Esophagus (tissue), 2 donors: ENCODE results near the gene E2F4. TPM values are rescaled to one million over a fixed set of nuclear protein-coding genes. Genes with fewer than 3 reads are reported as not detected.

ENCODE experiments used
- H3K27ac ChIP-seq, 2 donors: one replicate each; pipeline ENCODE4 v1.5.1; 2013; ENCODE audit warnings: low read depth in 2 of 2, mild to moderate bottlenecking in 2 of 2, inconsistent platforms in 1 of 2, low read length in 1 of 2, moderate library complexity in 1 of 2
- H3K27me3 ChIP-seq, 2 donors: one replicate each; pipeline ENCODE4 v1.6.1; 2013; ENCODE audit warnings: low read length in 2 of 2, control low read depth in 1 of 2, mild to moderate bottlenecking in 1 of 2; ENCODE audit not compliant: insufficient read depth in 2 of 2, control insufficient read depth in 1 of 2
- H3K36me3 ChIP-seq, 2 donors: one replicate each; pipeline ENCODE4 v1.6.1; 2013; ENCODE audit warnings: low read length in 1 of 2; ENCODE audit not compliant: control insufficient read depth in 2 of 2, insufficient read depth in 2 of 2
- H3K4me1 ChIP-seq, 2 donors: one replicate each; pipeline ENCODE4 v1.6.1; 2013; ENCODE audit warnings: low read length in 1 of 2; ENCODE audit not compliant: control insufficient read depth in 2 of 2, insufficient read depth in 2 of 2
- H3K4me3 ChIP-seq, 2 donors: one replicate each; pipeline ENCODE4 v1.5.1; 2013; ENCODE audit warnings: low read length in 2 of 2, mild to moderate bottlenecking in 2 of 2, low read depth in 1 of 2, moderate library complexity in 1 of 2
- H3K9me3 ChIP-seq, 2 donors: one replicate each; pipeline ENCODE4 v1.6.1; 2013; ENCODE audit warnings: mild to moderate bottlenecking in 2 of 2, low read depth in 1 of 2, low read length in 1 of 2, moderate library complexity in 1 of 2; ENCODE audit not compliant: control insufficient read depth in 2 of 2, insufficient read depth in 1 of 2
- WGBS, 2 donors: extraction: QIAGEN DNeasy Blood & Tissue Kit; methylation state at CpG; one replicate each; pipeline ENCODE4 v1.1.7; 2013; 5-methylcytosine and 5-hydroxymethylcytosine counted together
- polyA plus RNA-seq, 2 donors: library from polyadenylated mRNA; stranded (reverse); fragments of 200-250 nt; gene quantifications; one replicate each; pipeline ENCODE4 v1.2.3, GENCODE V29; 2013
- donor health status: healthy with polysubstance abuse.
- donor health status: Bipolar disorder and iron deficiency.

Gene E2F4
- polyA plus RNA-seq, 2 donors = 49.1 to 53.0 TPM

DNA sequence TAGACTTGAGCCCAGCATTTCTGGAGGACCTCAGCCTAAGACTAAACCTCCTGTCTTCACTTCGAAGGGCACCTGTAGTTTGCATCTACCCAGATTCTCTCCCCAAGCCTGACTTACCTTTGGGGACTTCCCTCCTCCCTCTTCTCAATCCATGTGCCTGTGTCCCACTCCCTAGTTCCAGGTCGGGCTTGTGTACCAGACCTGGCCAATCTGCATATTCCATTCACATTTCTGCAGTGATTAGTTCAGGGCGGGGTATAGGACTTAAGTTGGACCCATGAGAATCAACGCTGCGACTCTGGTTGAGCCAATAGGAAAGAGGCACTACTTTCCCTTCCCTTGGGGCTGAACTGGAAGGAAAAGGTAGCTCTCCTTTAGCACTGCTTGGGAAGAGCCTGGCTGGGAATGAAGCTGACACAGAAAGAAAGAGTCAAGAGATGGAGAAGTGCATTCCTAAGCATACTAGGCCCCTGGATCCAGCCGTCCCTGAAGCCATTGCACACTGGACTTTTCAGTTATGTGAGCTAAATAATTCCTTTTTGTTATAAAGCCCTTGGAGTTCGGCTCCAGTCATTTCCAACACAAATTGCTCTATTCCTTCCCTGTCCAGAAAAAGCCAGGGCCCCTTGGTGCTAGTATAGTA lies 34.7 kb upstream of the E2F4 start:
- no peak overlapping the region for H3K4me3 ChIP-seq
- 65 to 67% methylated on average over 7 of the region's 7 CpGs for WGBS, 2 donors
- H3K4me1 ChIP-seq = peaks cover 0 to 24% of the 10 kb centered on the region in 2 donors
- H3K9me3 ChIP-seq = no peaks in the 10 kb centered on the region
- H3K27me3 ChIP-seq = no peaks in the 10 kb centered on the region
- no peaks in the 10 kb centered on the region for H3K36me3 ChIP-seq
- H3K27ac ChIP-seq = no peak overlapping the region

DNA sequence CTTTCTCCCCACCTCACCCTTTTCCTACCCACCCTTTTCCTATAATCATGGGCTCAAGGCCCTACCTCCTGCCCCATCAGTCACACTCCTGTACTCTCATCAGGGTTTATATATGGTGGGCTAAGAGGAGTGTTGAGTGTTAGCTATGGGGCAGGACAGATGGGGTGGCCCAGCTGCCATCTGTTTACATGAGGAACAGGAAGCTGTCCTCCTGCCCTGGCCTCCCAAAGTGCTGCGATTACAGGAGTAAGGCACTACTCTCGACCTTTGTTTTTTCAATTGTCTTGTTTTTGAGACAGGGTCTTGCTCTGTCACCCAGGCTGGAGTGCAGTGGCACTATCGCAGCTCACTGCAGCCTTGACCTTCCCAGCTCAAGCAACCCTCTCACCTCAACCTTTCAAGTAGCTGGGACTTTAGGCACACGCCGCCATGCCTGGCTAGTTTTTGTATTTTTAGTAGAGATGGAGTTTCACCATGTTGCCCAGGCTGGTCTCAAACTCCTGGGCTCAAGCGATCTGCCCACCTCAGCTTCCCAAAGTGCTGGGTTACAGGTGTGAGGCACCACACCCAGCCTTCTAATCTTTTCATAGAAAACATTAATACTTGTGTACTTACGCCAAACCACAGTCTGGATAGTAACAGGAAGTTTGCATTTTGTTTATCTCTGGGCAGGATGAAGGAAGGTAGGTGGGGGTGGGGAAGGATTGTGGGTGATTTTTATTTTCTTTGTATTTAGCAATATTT lies 33.9 kb upstream of the E2F4 start:
- H3K9me3 ChIP-seq = no peaks in the 10 kb centered on the region
- H3K4me1 ChIP-seq = peaks cover 0 to 31% of the 10 kb centered on the region in 2 donors
- WGBS, 2 donors = 68 to 71% methylated on average over 7 of the region's 7 CpGs
- no peak overlapping the region for H3K4me3 ChIP-seq
- H3K27me3 ChIP-seq = no peaks in the 10 kb centered on the region
- peak overlapping the region in 1 of 2 donors; percentile 24 for H3K27ac ChIP-seq
- H3K36me3 ChIP-seq = no peaks in the 10 kb centered on the region

DNA sequence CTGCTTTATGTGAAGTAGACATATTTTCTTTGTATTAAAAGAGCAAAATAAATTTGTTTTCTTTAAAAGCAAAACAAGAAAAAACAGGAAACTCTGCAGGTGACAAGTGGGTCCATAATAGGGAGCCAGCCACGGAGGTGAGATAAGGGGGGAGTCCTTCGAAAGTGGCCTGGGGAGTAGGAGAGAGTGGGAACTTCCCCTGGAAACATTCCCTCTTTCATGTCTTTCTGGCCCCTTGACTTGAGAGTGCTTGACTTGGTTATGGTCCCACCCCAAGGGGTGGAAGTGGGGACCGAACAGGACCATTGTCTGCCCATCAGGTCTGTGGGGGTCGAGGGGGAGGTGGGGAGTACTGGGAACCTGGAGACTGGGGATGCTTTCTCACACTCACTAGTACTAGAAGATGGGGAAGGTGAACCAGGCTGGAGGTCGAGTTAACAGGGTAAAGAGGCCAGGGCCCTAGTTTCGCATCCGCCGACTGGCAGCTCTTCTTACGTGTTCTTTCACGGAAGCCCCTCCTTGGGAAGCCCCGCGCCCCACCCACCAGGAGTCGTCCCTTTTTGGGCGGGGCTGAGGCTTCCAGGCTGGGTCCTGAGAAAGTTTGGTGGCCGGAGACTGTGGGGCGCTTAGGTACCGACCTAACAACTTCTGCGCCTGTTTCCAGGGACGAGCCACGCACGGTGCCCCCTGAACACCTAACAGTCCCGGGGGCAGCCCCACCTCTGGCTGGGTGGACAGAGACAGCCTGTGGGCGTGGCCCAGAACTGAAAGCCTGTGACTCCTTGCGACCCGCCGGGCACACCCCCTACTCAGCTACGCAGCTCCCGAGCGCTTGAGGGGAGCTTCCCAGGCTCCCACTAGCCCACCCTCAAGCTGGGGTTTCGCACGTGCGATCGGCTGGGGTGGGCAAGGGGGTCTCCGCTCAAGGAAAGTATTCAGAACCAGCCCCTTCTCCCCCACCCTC lies 33.0 kb upstream of the E2F4 start:
- WGBS, 2 donors = 2 to 4% methylated on average over 34 of the region's 34 CpGs
- peak overlapping the region; percentile 83 to 90 for H3K4me3 ChIP-seq
- H3K27me3 ChIP-seq = no peaks in the 10 kb centered on the region
- peak overlapping the region; percentile 83 to 88 for H3K27ac ChIP-seq
- no peaks in the 10 kb centered on the region for H3K36me3 ChIP-seq
- H3K9me3 ChIP-seq = no peaks in the 10 kb centered on the region
- H3K4me1 ChIP-seq = peaks cover 3 to 39% of the 10 kb centered on the region in 2 donors

DNA sequence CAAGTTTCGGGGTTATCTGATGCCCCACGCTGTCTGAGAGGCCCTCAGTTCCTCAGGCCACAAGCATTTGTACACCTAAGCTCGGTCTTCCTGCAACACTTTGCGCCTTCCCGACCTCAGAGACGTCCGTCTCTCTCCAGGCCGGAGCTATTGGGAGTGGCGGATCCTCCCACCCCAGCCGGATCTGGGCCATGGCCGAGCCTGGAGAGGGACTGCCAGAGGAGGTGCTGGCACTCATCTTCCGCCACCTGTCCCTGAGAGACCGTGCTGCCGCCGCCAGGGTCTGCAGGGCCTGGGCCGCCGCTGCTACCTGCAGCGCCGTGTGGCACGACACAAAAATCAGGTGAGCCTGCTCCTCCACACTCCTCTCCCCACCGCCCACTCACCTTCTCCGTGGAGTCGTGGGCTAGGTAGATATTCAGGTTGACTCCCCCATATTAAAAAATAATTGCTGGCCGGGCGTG lies 30.3 kb upstream of the E2F4 start:
- no peak overlapping the region for H3K27ac ChIP-seq
- peak overlapping the region in 1 of 2 donors; percentile 90 for H3K4me3 ChIP-seq
- H3K27me3 ChIP-seq = no peaks in the 10 kb centered on the region
- H3K4me1 ChIP-seq = peaks cover 12 to 37% of the 10 kb centered on the region in 2 donors
- H3K9me3 ChIP-seq = no peaks in the 10 kb centered on the region
- WGBS, 2 donors = 45 to 62% methylated on average over 23 to 25 of the region's 25 CpGs
- H3K36me3 ChIP-seq = no peaks in the 10 kb centered on the region

DNA sequence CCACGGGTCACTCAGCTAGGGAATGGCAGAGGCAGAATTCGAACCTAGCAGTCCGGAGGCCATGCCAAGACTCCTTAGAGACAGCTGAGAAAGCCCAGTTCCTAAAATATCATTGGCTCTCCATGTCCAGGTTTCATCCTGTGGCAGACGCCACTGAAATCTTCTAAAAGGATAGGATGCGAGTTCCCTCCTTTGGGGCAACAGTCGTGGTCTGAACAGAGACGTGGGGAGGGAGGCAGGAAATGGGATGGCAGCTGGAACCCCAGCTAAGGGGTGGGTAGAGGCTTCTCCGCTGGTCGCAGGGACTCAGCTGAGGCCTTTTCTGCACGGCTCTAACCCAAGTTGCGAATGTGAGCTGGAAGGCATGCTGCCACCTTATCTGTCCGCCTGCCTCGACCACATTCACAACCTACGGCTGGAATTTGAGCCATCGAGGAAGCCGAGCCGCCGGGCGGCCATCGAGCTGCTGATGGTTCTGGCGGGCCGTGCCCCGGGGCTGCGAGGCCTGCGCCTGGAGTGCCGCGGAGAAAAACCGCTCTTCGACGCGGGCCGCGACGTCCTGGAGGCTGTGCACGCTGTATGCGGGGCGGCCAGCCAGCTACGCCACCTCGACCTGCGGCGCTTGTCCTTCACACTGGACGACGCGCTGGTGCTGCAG lies 29.3 kb upstream of the E2F4 start:
- no peaks in the 10 kb centered on the region for H3K9me3 ChIP-seq
- 31 to 32% methylated on average over 44 of the region's 44 CpGs for whole genome bisulfite sequencing, 2 donors
- H3K36me3 ChIP-seq = no peaks in the 10 kb centered on the region
- H3K4me3 ChIP-seq = peak overlapping the region; percentile 33 to 42
- no peaks in the 10 kb centered on the region for H3K27me3 ChIP-seq
- peak overlapping the region; percentile 26 to 79 for H3K27ac ChIP-seq
- peaks cover 12 to 37% of the 10 kb centered on the region in 2 donors for H3K4me1 ChIP-seq

DNA sequence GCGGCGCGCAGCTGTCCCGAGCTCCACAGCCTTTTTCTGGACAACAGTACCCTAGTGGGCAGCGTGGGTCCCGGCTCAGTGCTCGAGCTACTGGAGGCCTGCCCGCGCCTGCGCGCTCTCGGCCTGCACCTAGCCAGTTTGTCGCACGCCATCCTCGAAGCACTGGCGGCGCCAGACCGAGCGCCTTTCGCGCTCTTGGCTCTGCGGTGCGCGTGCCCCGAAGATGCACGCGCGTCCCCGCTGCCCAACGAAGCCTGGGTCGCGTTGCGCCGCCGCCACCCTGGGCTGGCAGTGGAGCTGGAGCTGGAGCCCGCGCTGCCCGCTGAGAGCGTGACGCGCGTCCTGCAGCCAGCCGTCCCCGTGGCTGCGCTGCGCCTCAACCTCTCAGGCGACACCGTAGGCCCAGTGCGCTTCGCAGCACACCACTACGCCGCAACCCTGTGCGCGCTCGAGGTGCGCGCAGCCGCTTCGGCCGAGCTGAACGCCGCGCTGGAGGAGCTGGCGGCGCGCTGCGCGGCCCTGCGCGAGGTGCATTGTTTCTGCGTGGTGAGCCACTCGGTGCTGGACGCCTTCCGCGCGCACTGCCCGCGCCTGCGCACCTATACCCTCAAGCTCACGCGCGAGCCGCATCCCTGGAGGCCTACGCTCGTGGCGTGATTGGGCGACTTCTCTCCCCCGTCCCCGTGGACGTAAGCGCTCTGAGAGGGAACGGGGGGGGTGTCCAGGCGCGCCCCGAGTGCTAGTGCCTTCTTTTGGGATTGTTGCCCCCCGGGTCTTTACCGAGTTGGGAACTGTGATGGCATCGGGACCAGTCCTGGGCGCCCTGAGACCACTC lies 28.6 kb upstream of the E2F4 start:
- Histone ChIP-seq H3K4me3 (peak overlapping the region; percentile 33 to 42), H3K4me1 (peaks cover 12 to 33% of the 10 kb centered on the region in 2 donors), H3K9me3 (no peaks in the 10 kb centered on the region), H3K27me3 (no peaks in the 10 kb centered on the region), H3K27ac (peak overlapping the region; percentile 26 to 79), H3K36me3 (no peaks in the 10 kb centered on the region)
- WGBS, 2 donors = 2 to 19% methylated on average over 89 to 99 of the region's 99 CpGs

DNA sequence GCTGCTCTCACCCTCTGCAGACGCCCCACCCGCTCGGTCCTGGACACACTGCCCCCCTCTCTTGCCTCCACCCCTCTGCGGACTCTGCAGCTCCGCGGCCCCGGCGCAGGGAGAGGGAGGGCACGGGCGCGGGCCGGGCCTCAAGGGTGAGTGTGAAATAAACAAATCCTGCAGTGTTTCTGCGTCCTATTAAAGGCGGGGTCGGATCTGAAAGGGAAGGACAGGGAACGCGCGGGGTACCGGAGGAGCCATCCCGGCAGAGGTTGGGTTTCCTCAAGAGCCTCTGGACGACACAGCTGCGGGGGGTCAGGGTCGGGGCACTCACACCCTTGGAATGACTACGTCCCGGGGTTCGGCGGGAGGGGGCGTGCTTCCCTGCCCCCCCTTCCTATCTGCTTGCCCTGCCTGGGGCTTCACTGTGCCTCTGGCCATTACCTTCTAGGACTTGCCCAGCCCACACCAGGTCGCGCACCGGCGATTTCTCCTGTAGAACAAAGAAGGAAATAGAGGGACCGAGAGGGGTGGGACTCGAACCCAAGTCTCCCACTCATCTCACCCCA lies 27.9 kb upstream of the E2F4 start:
- 2 to 3% methylated on average over 27 to 34 of the region's 34 CpGs for WGBS, 2 donors
- Histone ChIP-seq H3K4me1 (peaks cover 12 to 30% of the 10 kb centered on the region in 2 donors), H3K4me3 (peak overlapping the region; percentile 33 to 42), H3K27ac (peak overlapping the region; percentile 65 to 79), H3K36me3 (peaks cover 0 to 3% of the 10 kb centered on the region in 2 donors), H3K27me3 (no peaks in the 10 kb centered on the region), H3K9me3 (no peaks in the 10 kb centered on the region)

DNA sequence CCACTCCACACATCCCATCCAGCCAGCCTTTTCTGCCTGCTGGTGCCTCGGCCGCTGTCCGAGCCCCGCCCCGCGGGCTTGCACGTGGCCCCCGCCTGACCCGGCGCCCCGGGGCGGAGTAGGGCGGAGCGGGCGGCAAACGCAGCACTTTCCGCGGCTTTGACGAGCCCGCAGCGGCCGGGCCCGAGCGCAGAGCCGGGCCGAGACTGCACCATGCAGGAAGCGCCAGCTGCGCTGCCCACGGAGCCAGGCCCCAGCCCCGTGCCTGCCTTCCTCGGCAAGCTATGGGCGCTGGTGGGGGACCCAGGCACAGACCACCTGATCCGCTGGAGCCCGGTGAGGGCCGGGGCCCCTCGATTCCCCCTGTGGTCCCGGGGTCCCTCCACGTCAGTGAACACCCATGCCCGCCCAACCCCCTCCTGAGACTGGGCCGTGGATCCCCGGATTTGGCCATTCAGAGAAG lies 27.3 kb upstream of the E2F4 start, which contains the start of gene HSF4:
HSF4 (plus strand) TSS at position 147 of the 463 bp plus-strand sequence; CDS start at position 214, 67 bp downstream.
- H3K27ac ChIP-seq = peak within 1 kb of the TSS; percentile 65 to 79

More for the DNA sequence above, 27.3 kb upstream of the E2F4 start, which contains the start of gene HSF4:
- Histone ChIP-seq H3K4me1 (peaks cover 12 to 32% of the 10 kb centered on the region in 2 donors), H3K36me3 (peaks cover 0 to 3% of the 10 kb centered on the region in 2 donors), H3K27me3 (no peaks in the 10 kb centered on the region), H3K9me3 (no peaks in the 10 kb centered on the region), H3K4me3 (peak within 1 kb of the TSS; percentile 33 to 42)
- 1 to 5% methylated on average over 34 to 41 of the region's 41 CpGs for WGBS, 2 donors
